Common myeloid progenitor, CD34-positive (primary cell): ENCODE data around the gene SMC5.

Experiments used
- CTCF ChIA-PET: fragments of 350-600 bp; sonication (Branson Sonifier 250); formaldehyde crosslinking; loops from one replicate; lab custom pipeline; 2021; ENCODE audit warnings: antibody characterized with exemption; lab: Charles Lee
- POLR2A ChIA-PET: fragments of 350-600 bp; sonication (Branson Sonifier 250); formaldehyde crosslinking; loops from one replicate; lab custom pipeline; 2021; ENCODE audit warnings: antibody characterized with exemption; lab: Charles Lee
- DNase-seq, 3 donors: peaks; one replicate each; pipeline versions ENCODE4 v3.0.0 to v3.0.0-alpha.2; 2013
- H3K27ac ChIP-seq, 2 experiments: 1 replicate in 1 of 2; 2 replicates in 1 of 2; pipeline ENCODE4 v1.7.0; 2013; ENCODE audit warnings: inconsistent platforms in 2 of 2, low read length in 2 of 2, mild to moderate bottlenecking in 2 of 2, low read depth in 1 of 2, moderate library complexity in 1 of 2; ENCODE audit not compliant: severe bottlenecking in 2 of 2, insufficient read depth in 1 of 2, poor library complexity in 1 of 2
- H3K27me3 ChIP-seq, 5 experiments: replicated peaks in 2 of 5; 1 replicate in 3 of 5; 2 replicates in 2 of 5; pipeline versions ENCODE4 v1.6.1 to v1.7.0; 2013; ENCODE audit warnings: low read length in 4 of 5, mild to moderate bottlenecking in 2 of 5, moderate library complexity in 2 of 5, inconsistent platforms in 1 of 5; ENCODE audit not compliant: insufficient read depth in 5 of 5, control insufficient read depth in 4 of 5
- H3K36me3 ChIP-seq, 4 experiments: 1 replicate in 2 of 4; 2 replicates in 2 of 4; pipeline versions ENCODE4 v1.6.1 to v1.7.0; 2013; ENCODE audit warnings: low read length in 3 of 4, control low read depth in 1 of 4, mild to moderate bottlenecking in 1 of 4; ENCODE audit not compliant: control insufficient read depth in 4 of 4, insufficient read depth in 4 of 4
- H3K4me1 ChIP-seq, 4 experiments: 1 replicate in 3 of 4; 2 replicates in 1 of 4; pipeline versions ENCODE4 v1.6.1 to v1.7.1; 2013; ENCODE audit warnings: low read length in 3 of 4, mild to moderate bottlenecking in 3 of 4, control low read depth in 1 of 4, inconsistent platforms in 1 of 4, moderate library complexity in 1 of 4; ENCODE audit not compliant: control insufficient read depth in 4 of 4, insufficient read depth in 4 of 4; ENCODE audit errors: control extremely low read depth in 1 of 4
- H3K4me3 ChIP-seq, 7 experiments: 1 replicate in 4 of 7; 2 replicates in 3 of 7; pipeline versions ENCODE4 v1.5.1 to v1.7.0; 2013; ENCODE audit warnings: mild to moderate bottlenecking in 7 of 7, low read length in 6 of 7, moderate library complexity in 6 of 7, inconsistent platforms in 2 of 7, low read depth in 2 of 7, control low read depth in 1 of 7; ENCODE audit not compliant: insufficient read depth in 4 of 7, control insufficient read depth in 1 of 7; ENCODE audit errors: extremely low read depth in 1 of 7
- H3K9me3 ChIP-seq, 5 experiments: 1 replicate in 4 of 5; 2 replicates in 1 of 5; pipeline versions ENCODE4 v1.6.1 to v1.7.1; 2013; ENCODE audit warnings: low read length in 4 of 5, mild to moderate bottlenecking in 2 of 5, inconsistent platforms in 1 of 5, low read depth in 1 of 5, moderate library complexity in 1 of 5; ENCODE audit not compliant: control insufficient read depth in 4 of 5, insufficient read depth in 2 of 5; ENCODE audit errors: control extremely low read depth in 1 of 5
- WGBS: methylation state at CpG from one replicate; pipeline ENCODE4 v1.1.5; 2013; ENCODE audit not compliant: insufficient coverage; 5-methylcytosine and 5-hydroxymethylcytosine counted together

Gene SMC5

DNA sequence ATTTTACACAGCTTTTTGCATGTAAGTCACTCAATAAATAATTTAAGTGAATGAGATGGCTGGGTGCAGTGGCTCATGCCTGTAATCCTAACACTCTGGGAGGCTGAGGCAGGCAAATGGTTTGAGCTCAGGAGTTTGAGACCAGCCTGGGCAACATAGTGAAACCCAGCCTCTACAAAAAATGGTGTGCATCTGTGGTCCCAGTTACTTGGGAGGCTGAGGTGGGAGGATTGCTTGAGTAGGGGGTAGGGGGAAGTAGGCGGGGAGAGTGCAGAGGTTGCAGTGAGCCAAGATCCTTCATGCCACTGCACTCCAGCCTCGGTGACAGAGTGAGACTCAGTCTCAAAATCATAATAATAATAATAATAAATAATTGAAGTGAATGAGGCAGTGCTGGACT, 145.5 kb downstream of the SMC5 start:
- ChIA-PET POLR2A (interaction anchor here (0.5 to 0.9 kb wide), 2 partner anchors 10 to 15 kb away, joined by 3 read pairs; no protein-coding TSS in a partner anchor), CTCF (interaction anchor here (1.2 to 2.2 kb wide), 5 partner anchors 11 to 198 kb away, joined by 3 to 6 read pairs (median 5); partner anchors contain the start of gene KLF9)
- H3K27ac ChIP-seq: no peak overlapping the region
- H3K4me3 ChIP-seq: no peak overlapping the region
- H3K36me3 ChIP-seq: no peaks in the 10 kb centered on the region
- H3K27me3 ChIP-seq: no peaks in the 10 kb centered on the region
- no peak for DNase-seq
- WGBS: no CpG with 5 or more reads among the region's 2 CpGs
- H3K4me1 ChIP-seq: peaks cover 3 to 20% (median 13%) of the 10 kb centered on the region in 4 experiments
- H3K9me3 ChIP-seq: no peaks in the 10 kb centered on the region
